ENCODE measurements around the gene SEC16A. TPM values are rescaled to one million over a fixed set of nuclear protein-coding genes. Genes with fewer than 3 reads are reported as not detected.

The SEC16A gene
- total RNA-seq, 1 donor from 2014 or later = 78.8 TPM

DNA sequence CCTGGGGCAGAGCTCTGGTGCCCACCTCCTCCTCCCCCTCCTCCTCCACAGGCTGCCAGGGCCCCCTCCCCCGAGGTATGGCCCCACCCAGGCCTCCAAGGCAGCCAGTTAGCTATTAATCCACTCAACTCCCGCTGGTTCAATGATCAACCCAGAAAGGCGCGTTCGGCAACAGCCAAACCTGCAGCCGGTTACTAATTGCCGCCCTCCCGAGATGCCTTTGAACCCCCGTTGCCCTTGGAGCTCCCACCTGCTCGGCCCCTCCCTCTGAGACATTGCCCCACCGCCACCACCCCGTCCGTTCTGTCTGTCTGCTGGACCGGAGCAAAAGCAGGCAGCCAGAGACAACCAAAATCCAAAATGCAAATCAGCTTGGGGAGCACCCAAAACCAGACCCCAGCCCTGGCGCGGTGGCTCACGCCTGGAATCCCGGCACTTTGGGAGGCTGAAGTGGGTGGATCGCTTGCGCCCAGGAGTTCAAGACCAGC lies 37.3 kb upstream of the SEC16A start:
- peaks cover 36% of the 10 kb centered on the region for H3K36me3 Mint-ChIP-seq (ENCODE audit: low read depth)
- ATAC-seq (ENCODE audit: low read depth) (no peak), DNase-seq (no peak)
- no peaks in the 10 kb centered on the region for H3K27me3 Mint-ChIP-seq
- H3K9me3 Mint-ChIP-seq = no peaks in the 10 kb centered on the region
- H3K4me3 Mint-ChIP-seq = no peak overlapping the region
- TF ChIP-seq, protein P1, sequence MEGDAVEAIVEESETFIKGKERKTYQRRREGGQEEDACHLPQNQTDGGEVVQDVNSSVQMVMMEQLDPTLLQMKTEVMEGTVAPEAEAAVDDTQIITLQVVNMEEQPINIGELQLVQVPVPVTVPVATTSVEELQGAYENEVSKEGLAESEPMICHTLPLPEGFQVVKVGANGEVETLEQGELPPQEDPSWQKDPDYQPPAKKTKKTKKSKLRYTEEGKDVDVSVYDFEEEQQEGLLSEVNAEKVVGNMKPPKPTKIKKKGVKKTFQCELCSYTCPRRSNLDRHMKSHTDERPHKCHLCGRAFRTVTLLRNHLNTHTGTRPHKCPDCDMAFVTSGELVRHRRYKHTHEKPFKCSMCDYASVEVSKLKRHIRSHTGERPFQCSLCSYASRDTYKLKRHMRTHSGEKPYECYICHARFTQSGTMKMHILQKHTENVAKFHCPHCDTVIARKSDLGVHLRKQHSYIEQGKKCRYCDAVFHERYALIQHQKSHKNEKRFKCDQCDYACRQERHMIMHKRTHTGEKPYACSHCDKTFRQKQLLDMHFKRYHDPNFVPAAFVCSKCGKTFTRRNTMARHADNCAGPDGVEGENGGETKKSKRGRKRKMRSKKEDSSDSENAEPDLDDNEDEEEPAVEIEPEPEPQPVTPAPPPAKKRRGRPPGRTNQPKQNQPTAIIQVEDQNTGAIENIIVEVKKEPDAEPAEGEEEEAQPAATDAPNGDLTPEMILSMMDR (IDR thresholded peaks at IDR 0.05) = no peak
- ChIA-PET POLR2A (interaction anchor here (0.6 to 0.9 kb wide), 4 partner anchors 16 to 321 kb away, joined by 3 to 4 read pairs (median 4); no protein-coding TSS in a partner anchor), CTCF (no interaction called here)
- intact Hi-C loops (cut with micrococcal nuclease) = no loop called here
- H3K27ac Mint-ChIP-seq = no peak overlapping the region
- peaks cover 7% of the 10 kb centered on the region for H3K4me1 Mint-ChIP-seq

DNA sequence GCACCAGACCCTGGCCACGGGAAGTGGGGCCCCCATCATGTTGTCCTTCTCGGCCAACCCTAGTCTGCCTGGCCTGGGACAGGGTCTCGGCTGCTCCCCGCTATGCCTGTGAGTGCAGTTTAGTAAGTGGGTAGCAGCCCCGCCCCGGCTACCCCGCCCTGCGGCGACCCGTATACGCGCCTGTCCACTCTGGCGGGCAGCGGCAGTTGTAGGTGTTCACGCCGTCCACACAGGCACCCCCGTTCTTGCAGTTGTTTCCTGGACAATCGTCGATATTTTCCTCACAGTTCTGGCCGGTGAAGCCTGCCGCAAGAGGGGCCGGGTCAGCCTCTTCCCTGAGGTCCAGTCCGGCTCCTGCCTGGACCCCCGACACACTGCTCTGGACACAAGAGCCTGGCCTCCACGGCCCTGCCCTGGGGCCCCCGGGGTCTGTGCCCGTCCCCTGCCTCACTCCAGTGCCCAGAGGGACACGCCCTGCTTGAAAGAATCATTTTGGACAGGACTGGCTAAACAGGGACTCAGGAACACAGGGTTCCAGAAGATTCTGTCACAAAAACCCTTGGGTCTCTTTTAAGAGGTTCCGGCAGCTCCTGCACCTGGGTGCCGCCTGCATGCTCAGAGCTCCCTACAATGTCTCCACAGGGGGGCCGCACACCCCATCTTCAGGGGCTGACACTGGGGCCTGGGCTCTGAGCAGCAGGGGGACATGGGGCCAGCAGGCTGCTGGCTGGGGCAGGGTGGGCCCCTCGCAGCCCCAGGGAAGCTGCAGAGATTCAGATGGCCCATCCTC lies 36.6 kb upstream of the SEC16A start:
- H3K36me3 Mint-ChIP-seq (ENCODE audit: low read depth) = peaks cover 41% of the 10 kb centered on the region
- no peak overlapping the region for H3K4me3 Mint-ChIP-seq
- ChIA-PET POLR2A (interaction anchor here (0.7 to 0.9 kb wide), 2 partner anchors 16 to 19 kb away, joined by 3 to 4 read pairs; no protein-coding TSS in a partner anchor), CTCF (no interaction called here)
- TF ChIP-seq, protein P1 (IDR thresholded peaks at IDR 0.05) = no peak
- H3K4me1 Mint-ChIP-seq = peaks cover 7% of the 10 kb centered on the region
- H3K27ac Mint-ChIP-seq = no peak overlapping the region
- H3K9me3 Mint-ChIP-seq = no peaks in the 10 kb centered on the region
- DNase-seq (no peak), ATAC-seq (ENCODE audit: low read depth) (no peak)
- H3K27me3 Mint-ChIP-seq = no peaks in the 10 kb centered on the region
- intact Hi-C loops (cut with micrococcal nuclease) = no loop called here

DNA sequence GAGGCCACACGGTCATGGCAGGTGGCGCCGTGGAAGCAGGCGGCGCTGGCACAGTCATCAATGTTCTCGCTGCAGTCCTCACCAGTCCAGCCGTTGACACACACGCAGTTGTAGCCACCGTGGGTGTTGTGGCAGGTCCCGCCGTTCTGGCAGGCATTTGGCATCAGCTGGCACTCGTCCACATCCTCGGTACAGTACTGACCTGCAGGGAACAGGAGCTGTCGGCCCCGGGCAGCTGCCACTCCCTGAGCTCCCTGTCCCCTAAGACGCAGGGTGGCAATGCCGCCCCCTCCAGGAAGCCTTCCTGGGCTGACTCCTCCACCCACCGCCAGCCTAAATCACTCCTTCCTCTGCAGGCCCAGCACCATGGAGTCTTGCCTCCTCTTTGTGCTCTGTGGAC lies 35.8 kb upstream of the SEC16A start:
- no peak overlapping the region for H3K4me3 Mint-ChIP-seq
- CTCF ChIA-PET = no interaction called here
- POLR2A ChIA-PET = no interaction called here

DNA sequence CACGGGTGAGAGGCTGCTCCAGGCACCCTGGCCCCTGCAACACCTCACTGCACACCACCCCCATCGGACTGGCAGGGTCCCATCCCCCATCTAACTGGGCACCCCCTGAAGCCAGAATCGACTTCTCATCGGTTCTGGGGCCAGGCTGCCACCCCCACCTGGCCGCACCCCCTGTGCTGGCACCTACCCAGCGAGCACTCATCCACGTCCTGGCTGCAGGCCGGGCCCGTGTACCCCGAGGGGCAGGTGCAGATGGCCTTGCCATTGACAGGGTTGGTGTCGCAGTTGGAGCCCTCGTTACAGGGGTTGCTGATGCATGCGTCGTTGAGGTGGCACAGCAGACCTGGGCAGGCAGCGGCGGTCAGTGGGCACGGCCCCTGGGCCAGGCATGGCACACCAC lies 35.1 kb upstream of the SEC16A start:
- TF ChIP-seq, protein P1 (IDR thresholded peaks at IDR 0.05) = no peak
- POLR2A ChIA-PET = no interaction called here

More for the DNA sequence above, 35.8 kb upstream of the SEC16A start:
- Mint-ChIP-seq H3K36me3 (ENCODE audit: low read depth) (peaks cover 42% of the 10 kb centered on the region), H3K27me3 (no peaks in the 10 kb centered on the region), H3K9me3 (no peaks in the 10 kb centered on the region), H3K4me1 (peaks cover 7% of the 10 kb centered on the region), H3K27ac (no peak overlapping the region)
- DNase-seq = no peak
- no peak for ATAC-seq (ENCODE audit: low read depth)
- intact Hi-C loops (cut with micrococcal nuclease) = no loop called here
- TF ChIP-seq, protein P1 (IDR thresholded peaks at IDR 0.05) = no peak

DNA sequence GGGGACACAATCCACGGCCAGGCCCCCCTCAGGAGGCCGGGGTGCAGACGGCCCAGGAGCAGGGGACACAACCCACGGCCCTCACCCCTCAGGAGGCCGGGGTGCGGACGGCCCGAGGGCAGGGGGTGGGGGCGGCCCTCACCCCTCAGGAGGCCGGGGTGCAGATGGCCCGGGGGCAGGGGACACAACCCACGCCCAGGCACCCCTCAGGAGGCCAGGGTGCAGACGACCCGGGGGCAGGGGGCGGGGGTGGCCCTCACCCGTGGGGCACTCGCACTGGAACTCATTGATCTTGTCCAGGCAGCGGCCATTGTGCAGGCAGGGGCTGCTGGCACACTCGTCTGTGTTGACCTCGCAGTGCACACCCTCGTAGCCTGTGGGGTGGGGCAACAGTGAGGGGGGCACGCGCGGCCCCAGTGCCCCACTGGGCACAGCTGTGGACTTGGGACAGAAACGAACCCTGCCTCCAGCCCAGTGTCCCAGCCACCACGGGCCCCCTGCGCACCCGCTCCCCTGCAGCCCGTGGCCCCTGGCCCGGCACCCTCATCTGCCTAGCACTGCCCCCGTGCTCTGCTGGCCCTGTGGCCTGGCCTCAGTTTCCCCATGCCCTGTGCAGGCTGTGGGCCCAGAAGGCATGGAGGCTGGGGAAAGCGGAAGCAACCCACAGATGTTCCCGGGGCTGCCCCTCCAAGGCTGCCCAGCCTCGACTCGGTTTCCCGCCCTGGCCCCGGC lies 34.3 kb upstream of the SEC16A start:
- Mint-ChIP-seq H3K27me3 (no peaks in the 10 kb centered on the region), H3K36me3 (ENCODE audit: low read depth) (peaks cover 40% of the 10 kb centered on the region), H3K9me3 (no peaks in the 10 kb centered on the region), H3K27ac (no peak overlapping the region), H3K4me1 (peaks cover 7% of the 10 kb centered on the region), H3K4me3 (no peak overlapping the region)
- ATAC-seq (ENCODE audit: low read depth) (no peak), DNase-seq (no peak)
- ChIA-PET POLR2A (no interaction called here), CTCF (no interaction called here)
- intact Hi-C loops (cut with micrococcal nuclease) = no loop called here
- TF ChIP-seq, protein P1 (IDR thresholded peaks at IDR 0.05) = no peak

More for the DNA sequence above, 35.1 kb upstream of the SEC16A start:
- ATAC-seq (ENCODE audit: low read depth) = no peak
- Mint-ChIP-seq H3K9me3 (no peaks in the 10 kb centered on the region), H3K36me3 (ENCODE audit: low read depth) (peaks cover 43% of the 10 kb centered on the region), H3K4me3 (no peak overlapping the region), H3K27me3 (no peaks in the 10 kb centered on the region), H3K4me1 (peaks cover 7% of the 10 kb centered on the region), H3K27ac (no peak overlapping the region)
- no peak for DNase-seq
- CTCF ChIA-PET = no interaction called here
- intact Hi-C loops (cut with micrococcal nuclease) = no loop called here

Data from activated B cell treated with CpG ODN at 0.5 μM for 24 hours (primary cell).